ENCODE measurements around the gene ORC5.

DNA sequence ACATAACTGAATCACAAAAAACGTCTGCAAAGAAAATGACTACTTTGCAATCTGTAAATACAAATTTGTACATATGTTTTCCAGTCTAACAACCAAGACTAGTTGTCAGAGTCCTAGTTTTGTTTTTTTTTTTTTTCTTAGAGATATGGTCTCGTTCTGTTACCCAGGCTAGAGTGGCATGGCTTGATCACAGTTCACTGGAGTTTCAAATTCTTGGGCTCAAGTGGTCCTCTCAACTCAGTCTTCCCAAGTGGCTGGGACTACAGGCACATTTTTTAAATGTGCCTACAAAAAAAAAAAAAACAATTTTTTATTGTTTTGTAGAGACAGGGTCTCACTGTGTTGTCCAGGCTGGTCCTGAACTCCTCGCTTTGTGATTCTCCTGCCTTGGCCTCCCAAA lies 70.8 kb downstream of the ORC5 start:
- TF ChIP-seq EZH2phosphoT487 (IDR thresholded peaks at IDR 0.05; ENCODE audit: unreplicated experiment) (no peak), JUNB (IDR thresholded peaks at IDR 0.05; ENCODE audit: unreplicated experiment) (no peak), STAT1 (IDR thresholded peaks at IDR 0.05; ENCODE audit: unreplicated experiment) (no peak), POLR2AphosphoS5 (IDR thresholded peaks at IDR 0.05; ENCODE audit: low read depth) (no peak), EZH2 (IDR thresholded peaks at IDR 0.05; ENCODE audit: low read depth, unreplicated experiment) (no peak), CREB1 (CRISPR knock-in tag; IDR thresholded peaks at IDR 0.05; ENCODE audit: low read depth) (no peak), NANOG (IDR thresholded peaks at IDR 0.05; ENCODE audit: borderline replicate concordance) (no peak), ZNF331 (CRISPR knock-in tag; IDR thresholded peaks at IDR 0.05; ENCODE audit: low read depth) (no peak)
- TF ChIP-seq, protein P1, sequence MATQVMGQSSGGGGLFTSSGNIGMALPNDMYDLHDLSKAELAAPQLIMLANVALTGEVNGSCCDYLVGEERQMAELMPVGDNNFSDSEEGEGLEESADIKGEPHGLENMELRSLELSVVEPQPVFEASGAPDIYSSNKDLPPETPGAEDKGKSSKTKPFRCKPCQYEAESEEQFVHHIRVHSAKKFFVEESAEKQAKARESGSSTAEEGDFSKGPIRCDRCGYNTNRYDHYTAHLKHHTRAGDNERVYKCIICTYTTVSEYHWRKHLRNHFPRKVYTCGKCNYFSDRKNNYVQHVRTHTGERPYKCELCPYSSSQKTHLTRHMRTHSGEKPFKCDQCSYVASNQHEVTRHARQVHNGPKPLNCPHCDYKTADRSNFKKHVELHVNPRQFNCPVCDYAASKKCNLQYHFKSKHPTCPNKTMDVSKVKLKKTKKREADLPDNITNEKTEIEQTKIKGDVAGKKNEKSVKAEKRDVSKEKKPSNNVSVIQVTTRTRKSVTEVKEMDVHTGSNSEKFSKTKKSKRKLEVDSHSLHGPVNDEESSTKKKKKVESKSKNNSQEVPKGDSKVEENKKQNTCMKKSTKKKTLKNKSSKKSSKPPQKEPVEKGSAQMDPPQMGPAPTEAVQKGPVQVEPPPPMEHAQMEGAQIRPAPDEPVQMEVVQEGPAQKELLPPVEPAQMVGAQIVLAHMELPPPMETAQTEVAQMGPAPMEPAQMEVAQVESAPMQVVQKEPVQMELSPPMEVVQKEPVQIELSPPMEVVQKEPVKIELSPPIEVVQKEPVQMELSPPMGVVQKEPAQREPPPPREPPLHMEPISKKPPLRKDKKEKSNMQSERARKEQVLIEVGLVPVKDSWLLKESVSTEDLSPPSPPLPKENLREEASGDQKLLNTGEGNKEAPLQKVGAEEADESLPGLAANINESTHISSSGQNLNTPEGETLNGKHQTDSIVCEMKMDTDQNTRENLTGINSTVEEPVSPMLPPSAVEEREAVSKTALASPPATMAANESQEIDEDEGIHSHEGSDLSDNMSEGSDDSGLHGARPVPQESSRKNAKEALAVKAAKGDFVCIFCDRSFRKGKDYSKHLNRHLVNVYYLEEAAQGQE (IDR thresholded peaks at IDR 0.05; ENCODE audit: unreplicated experiment), result no peak
- TF ChIP-seq, protein P2, sequence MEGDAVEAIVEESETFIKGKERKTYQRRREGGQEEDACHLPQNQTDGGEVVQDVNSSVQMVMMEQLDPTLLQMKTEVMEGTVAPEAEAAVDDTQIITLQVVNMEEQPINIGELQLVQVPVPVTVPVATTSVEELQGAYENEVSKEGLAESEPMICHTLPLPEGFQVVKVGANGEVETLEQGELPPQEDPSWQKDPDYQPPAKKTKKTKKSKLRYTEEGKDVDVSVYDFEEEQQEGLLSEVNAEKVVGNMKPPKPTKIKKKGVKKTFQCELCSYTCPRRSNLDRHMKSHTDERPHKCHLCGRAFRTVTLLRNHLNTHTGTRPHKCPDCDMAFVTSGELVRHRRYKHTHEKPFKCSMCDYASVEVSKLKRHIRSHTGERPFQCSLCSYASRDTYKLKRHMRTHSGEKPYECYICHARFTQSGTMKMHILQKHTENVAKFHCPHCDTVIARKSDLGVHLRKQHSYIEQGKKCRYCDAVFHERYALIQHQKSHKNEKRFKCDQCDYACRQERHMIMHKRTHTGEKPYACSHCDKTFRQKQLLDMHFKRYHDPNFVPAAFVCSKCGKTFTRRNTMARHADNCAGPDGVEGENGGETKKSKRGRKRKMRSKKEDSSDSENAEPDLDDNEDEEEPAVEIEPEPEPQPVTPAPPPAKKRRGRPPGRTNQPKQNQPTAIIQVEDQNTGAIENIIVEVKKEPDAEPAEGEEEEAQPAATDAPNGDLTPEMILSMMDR (conservative IDR thresholded peaks at IDR 0.05; ENCODE audit: low read depth in 2 of 2), result no peak
- TF ChIP-seq, protein P3, sequence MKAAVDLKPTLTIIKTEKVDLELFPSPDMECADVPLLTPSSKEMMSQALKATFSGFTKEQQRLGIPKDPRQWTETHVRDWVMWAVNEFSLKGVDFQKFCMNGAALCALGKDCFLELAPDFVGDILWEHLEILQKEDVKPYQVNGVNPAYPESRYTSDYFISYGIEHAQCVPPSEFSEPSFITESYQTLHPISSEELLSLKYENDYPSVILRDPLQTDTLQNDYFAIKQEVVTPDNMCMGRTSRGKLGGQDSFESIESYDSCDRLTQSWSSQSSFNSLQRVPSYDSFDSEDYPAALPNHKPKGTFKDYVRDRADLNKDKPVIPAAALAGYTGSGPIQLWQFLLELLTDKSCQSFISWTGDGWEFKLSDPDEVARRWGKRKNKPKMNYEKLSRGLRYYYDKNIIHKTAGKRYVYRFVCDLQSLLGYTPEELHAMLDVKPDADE (IDR thresholded peaks at IDR 0.05), result no peak
- TF ChIP-seq, protein P4, sequence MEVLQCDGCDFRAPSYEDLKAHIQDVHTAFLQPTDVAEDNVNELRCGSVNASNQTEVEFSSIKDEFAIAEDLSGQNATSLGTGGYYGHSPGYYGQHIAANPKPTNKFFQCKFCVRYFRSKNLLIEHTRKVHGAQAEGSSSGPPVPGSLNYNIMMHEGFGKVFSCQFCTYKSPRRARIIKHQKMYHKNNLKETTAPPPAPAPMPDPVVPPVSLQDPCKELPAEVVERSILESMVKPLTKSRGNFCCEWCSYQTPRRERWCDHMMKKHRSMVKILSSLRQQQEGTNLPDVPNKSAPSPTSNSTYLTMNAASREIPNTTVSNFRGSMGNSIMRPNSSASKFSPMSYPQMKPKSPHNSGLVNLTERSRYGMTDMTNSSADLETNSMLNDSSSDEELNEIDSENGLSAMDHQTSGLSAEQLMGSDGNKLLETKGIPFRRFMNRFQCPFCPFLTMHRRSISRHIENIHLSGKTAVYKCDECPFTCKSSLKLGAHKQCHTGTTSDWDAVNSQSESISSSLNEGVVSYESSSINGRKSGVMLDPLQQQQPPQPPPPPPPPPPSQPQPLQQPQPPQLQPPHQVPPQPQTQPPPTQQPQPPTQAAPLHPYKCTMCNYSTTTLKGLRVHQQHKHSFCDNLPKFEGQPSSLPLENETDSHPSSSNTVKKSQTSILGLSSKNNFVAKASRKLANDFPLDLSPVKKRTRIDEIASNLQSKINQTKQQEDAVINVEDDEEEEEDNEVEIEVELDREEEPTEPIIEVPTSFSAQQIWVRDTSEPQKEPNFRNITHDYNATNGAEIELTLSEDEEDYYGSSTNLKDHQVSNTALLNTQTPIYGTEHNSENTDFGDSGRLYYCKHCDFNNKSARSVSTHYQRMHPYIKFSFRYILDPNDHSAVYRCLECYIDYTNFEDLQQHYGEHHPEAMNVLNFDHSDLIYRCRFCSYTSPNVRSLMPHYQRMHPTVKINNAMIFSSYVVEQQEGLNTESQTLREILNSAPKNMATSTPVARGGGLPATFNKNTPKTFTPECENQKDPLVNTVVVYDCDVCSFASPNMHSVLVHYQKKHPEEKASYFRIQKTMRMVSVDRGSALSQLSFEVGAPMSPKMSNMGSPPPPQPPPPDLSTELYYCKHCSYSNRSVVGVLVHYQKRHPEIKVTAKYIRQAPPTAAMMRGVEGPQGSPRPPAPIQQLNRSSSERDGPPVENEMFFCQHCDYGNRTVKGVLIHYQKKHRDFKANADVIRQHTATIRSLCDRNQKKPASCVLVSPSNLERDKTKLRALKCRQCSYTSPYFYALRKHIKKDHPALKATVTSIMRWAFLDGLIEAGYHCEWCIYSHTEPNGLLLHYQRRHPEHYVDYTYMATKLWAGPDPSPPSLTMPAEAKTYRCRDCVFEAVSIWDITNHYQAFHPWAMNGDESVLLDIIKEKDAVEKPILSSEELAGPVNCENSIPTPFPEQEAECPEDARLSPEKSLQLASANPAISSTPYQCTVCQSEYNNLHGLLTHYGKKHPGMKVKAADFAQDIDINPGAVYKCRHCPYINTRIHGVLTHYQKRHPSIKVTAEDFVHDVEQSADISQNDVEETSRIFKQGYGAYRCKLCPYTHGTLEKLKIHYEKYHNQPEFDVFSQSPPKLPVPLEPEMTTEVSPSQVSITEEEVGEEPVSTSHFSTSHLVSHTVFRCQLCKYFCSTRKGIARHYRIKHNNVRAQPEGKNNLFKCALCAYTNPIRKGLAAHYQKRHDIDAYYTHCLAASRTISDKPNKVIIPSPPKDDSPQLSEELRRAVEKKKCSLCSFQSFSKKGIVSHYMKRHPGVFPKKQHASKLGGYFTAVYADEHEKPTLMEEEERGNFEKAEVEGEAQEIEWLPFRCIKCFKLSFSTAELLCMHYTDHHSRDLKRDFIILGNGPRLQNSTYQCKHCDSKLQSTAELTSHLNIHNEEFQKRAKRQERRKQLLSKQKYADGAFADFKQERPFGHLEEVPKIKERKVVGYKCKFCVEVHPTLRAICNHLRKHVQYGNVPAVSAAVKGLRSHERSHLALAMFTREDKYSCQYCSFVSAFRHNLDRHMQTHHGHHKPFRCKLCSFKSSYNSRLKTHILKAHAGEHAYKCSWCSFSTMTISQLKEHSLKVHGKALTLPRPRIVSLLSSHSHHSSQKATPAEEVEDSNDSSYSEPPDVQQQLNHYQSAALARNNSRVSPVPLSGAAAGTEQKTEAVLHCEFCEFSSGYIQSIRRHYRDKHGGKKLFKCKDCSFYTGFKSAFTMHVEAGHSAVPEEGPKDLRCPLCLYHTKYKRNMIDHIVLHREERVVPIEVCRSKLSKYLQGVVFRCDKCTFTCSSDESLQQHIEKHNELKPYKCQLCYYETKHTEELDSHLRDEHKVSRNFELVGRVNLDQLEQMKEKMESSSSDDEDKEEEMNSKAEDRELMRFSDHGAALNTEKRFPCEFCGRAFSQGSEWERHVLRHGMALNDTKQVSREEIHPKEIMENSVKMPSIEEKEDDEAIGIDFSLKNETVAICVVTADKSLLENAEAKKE (CRISPR knock-in tag; IDR thresholded peaks at IDR 0.05), result no peak
